CD4-positive, alpha-beta T cell (primary cell): ENCODE results near the gene IGDCC3. TPM values are rescaled to one million over a fixed set of nuclear protein-coding genes. Genes with fewer than 3 reads are reported as not detected.

Experiments
- ATAC-seq: fragments of 200-7000 bp; cut with Tn5 transposase; one replicate; pipeline ENCODE4 v1.10.0; 2022; ENCODE audit warnings: mild to moderate bottlenecking; ENCODE audit not compliant: poor library complexity
- CTCF ChIA-PET: fragments of 350-600 bp; sonication (Branson Sonifier 250); formaldehyde crosslinking; loops from one replicate; lab custom pipeline; 2021; ENCODE audit warnings: antibody characterized with exemption, inconsistent platforms; lab: Charles Lee
- POLR2A ChIA-PET: fragments of 350-600 bp; sonication (Branson Sonifier 250); formaldehyde crosslinking; loops from one replicate; lab custom pipeline; 2021; ENCODE audit warnings: antibody characterized with exemption, inconsistent platforms; lab: Charles Lee
- DNase-seq, 14 experiments: peaks; one replicate each; pipeline ENCODE4 v3.0.0-alpha.2; 2013 to 2020; ENCODE audit warnings: mixed read lengths in 2 of 14
- H3K27ac ChIP-seq, 2 donors: one replicate each; pipeline versions ENCODE4 v1.5.1 to v1.7.0; 2013; ENCODE audit warnings: low read length in 2 of 2, low read depth in 1 of 2, mild to moderate bottlenecking in 1 of 2
- H3K27me3 ChIP-seq, 2 experiments: 1 replicate in 1 of 2; 2 replicates in 1 of 2; pipeline versions ENCODE4 v1.6.1 to v1.7.0; 2013; ENCODE audit warnings: low read length in 2 of 2, control low read depth in 1 of 2, mild to moderate bottlenecking in 1 of 2, moderate library complexity in 1 of 2; ENCODE audit not compliant: insufficient read depth in 2 of 2, control insufficient read depth in 1 of 2
- H3K36me3 ChIP-seq: one replicate; pipeline ENCODE4 v1.6.1; 2013; ENCODE audit warnings: low read length, control low read depth; ENCODE audit not compliant: insufficient read depth
- H3K4me1 ChIP-seq: one replicate; pipeline ENCODE4 v1.6.1; 2013; ENCODE audit warnings: low read length, control low read depth; ENCODE audit not compliant: insufficient read depth
- H3K4me3 ChIP-seq: one replicate; pipeline ENCODE4 v1.5.1; 2013; ENCODE audit warnings: mild to moderate bottlenecking, low read length, moderate library complexity
- H3K9me3 ChIP-seq, 2 experiments: 1 replicate in 1 of 2; 2 replicates in 1 of 2; pipeline versions ENCODE4 v1.6.1 to v1.7.0; 2013; ENCODE audit warnings: low read length in 2 of 2, mild to moderate bottlenecking in 2 of 2, control low read depth in 1 of 2, moderate library complexity in 1 of 2; ENCODE audit not compliant: control insufficient read depth in 1 of 2, insufficient read depth in 1 of 2
- H3K27ac Mint-ChIP-seq: one replicate; pipeline ENCODE4 v1.8.0; 2020; ENCODE audit warnings: mixed read lengths
- H3K27me3 Mint-ChIP-seq: one replicate; pipeline ENCODE4 v1.8.0; 2021; ENCODE audit warnings: mixed read lengths
- H3K36me3 Mint-ChIP-seq: one replicate; pipeline ENCODE4 v1.8.0; 2021; ENCODE audit warnings: low read depth, mixed read lengths
- H3K4me1 Mint-ChIP-seq: one replicate; pipeline ENCODE4 v1.8.0; 2021; ENCODE audit warnings: low read depth, mixed read lengths
- H3K4me3 Mint-ChIP-seq: one replicate; pipeline ENCODE4 v1.8.0; 2020; ENCODE audit warnings: mild to moderate bottlenecking, mixed read lengths
- H3K9me3 Mint-ChIP-seq: one replicate; pipeline ENCODE4 v1.8.0; 2020; ENCODE audit warnings: mixed read lengths
- CTCF ChIP-seq: fragments of 200-600 bp; IDR thresholded peaks from one replicate; pipeline ENCODE4 v1.8.0; 2022; ENCODE audit warnings: antibody characterized with exemption, mild to moderate bottlenecking
- intact Hi-C, 2 experiments: fragments of 100-400 bp; cut with DNase I in 1 of 2; cut with micrococcal nuclease in 1 of 2; formaldehyde crosslinking; loops; one replicate each; pipeline versions ENCODE4 v1.15.1 to v1.9.0; 2023 to 2025; cut with DNase I, micrococcal nuclease
- total RNA-seq, 174 experiments: library from RNA in 2 of 174; stranded (reverse) in 2 of 174; gene quantifications; one replicate each; pipeline ENCODE4 v1.2.3 and lab custom pipeline; 2021 to 2026

Gene IGDCC3
- total RNA-seq, 2 experiments from 2014 or later, result not detected

- H3K4me3 Mint-ChIP-seq, result no peak overlapping the region
- Histone ChIP-seq H3K4me1 (no peaks in the 10 kb centered on the region), H3K36me3 (no peaks in the 10 kb centered on the region), H3K4me3 (no peak overlapping the region), H3K27me3 (peaks cover 0 to 20% of the 10 kb centered on the region in 2 experiments), H3K27ac (no peak overlapping the region), H3K9me3 (no peaks in the 10 kb centered on the region)
- H3K4me1 Mint-ChIP-seq, result no peaks in the 10 kb centered on the region
- no peak overlapping the region for H3K27ac Mint-ChIP-seq
- ChIA-PET POLR2A (no interaction called here), CTCF (no interaction called here)
- H3K9me3 Mint-ChIP-seq, result no peaks in the 10 kb centered on the region
- peaks cover 15% of the 10 kb centered on the region for H3K27me3 Mint-ChIP-seq
- no peak for DNase-seq
- TF ChIP-seq CTCF, result no peak
- no peaks in the 10 kb centered on the region for H3K36me3 Mint-ChIP-seq
- intact Hi-C loops, result no loop called here
- no peak for ATAC-seq
Measured at GRCh38 chr15:65326818-65327217, 51.0 kb downstream of the IGDCC3 start.

DNA sequence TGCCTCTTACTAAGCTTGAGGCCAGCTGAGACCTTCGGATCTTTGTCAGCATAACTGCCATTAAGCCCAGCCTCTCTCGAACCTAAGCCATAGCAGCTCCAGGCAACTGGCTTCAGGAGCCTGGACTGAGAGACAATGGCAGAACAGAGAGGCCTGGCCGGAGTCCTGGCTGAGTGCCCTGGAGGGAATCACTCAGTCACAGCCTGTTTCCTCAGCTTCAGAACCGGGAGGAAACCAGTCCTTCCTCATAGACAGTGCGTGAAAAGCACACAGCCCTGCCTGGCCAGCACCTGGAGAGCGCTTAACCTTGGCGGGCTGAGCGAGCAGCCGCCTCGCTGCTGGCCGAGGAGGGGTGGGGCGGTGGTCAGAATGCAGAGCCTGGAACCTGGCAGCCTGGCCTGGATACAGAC lies 51.7 kb downstream of the IGDCC3 start:
- no peak overlapping the region for H3K27ac ChIP-seq
- no peaks in the 10 kb centered on the region for H3K36me3 ChIP-seq
- H3K27me3 ChIP-seq, result peaks cover 0 to 20% of the 10 kb centered on the region in 2 experiments
- no peaks in the 10 kb centered on the region for H3K9me3 ChIP-seq
- no peak overlapping the region for H3K4me3 ChIP-seq
- ATAC-seq (no peak), DNase-seq (no peak)
- no peaks in the 10 kb centered on the region for H3K36me3 Mint-ChIP-seq
- TF ChIP-seq CTCF, result no peak
- POLR2A ChIA-PET, result no interaction called here
- intact Hi-C loops, result no loop called here
- no peak overlapping the region for H3K27ac Mint-ChIP-seq
- H3K27me3 Mint-ChIP-seq, result peaks cover 13% of the 10 kb centered on the region
- CTCF ChIA-PET, result no interaction called here
- no peaks in the 10 kb centered on the region for H3K9me3 Mint-ChIP-seq
- H3K4me1 Mint-ChIP-seq, result no peaks in the 10 kb centered on the region
- no peak overlapping the region for H3K4me3 Mint-ChIP-seq
- H3K4me1 ChIP-seq, result no peaks in the 10 kb centered on the region

DNA sequence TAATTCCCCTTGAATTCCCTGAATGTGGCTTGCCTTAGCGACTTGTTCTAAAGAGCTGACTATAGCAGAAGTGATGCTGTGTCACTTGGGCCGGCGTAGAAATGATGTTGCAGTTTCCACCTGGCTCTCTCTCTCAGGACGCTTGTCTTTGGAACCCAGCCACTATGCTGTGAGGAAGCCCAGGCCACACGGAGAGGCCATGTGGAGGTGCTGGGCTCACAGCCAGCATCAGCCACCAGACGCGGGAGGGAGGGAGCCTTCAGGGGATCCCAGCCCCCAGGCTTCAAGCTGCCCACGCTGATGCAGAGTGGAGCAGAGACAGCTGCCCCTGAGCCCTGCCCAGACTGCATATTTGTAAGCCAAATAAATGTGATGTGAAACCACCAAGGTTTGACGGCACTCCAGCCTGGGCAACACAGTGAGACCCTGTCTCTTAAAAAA lies 54.7 kb downstream of the IGDCC3 start:
- Histone ChIP-seq H3K4me1 (peaks cover 2% of the 10 kb centered on the region), H3K4me3 (no peak overlapping the region), H3K27me3 (peaks cover 0 to 20% of the 10 kb centered on the region in 2 experiments), H3K9me3 (no peaks in the 10 kb centered on the region), H3K36me3 (no peaks in the 10 kb centered on the region), H3K27ac (no peak overlapping the region)
- TF ChIP-seq CTCF, result no peak
- CTCF ChIA-PET, result no interaction called here
- POLR2A ChIA-PET, result interaction anchor here (0.9 kb wide), 1 partner anchor 18 kb away, joined by 3 read pairs; the partner anchor contains the start of gene RNU5B-1
- Mint-ChIP-seq H3K4me1 (no peaks in the 10 kb centered on the region), H3K4me3 (no peak overlapping the region), H3K27me3 (peaks cover 3% of the 10 kb centered on the region), H3K36me3 (no peaks in the 10 kb centered on the region), H3K27ac (no peak overlapping the region), H3K9me3 (no peaks in the 10 kb centered on the region)
- intact Hi-C loops, result no loop called here
- DNase-seq, result no peak
- ATAC-seq, result no peak
